AG04449 (cell line): ENCODE results near the gene GLO1.
A peak's percentile ranks its signal among the peaks of the same experiment; 100 is the strongest.

Experiments
- CTCF ChIA-PET: fragments of 350-600 bp; formaldehyde crosslinking; extraction: SDS; loops from one replicate; lab custom pipeline; 2021; ENCODE audit warnings: antibody characterized with exemption; lab: Yijun Ruan, JAX
- POLR2A ChIA-PET: fragments of 400-600, 350-600 bp; formaldehyde crosslinking; extraction: SDS; loops from one replicate; lab custom pipeline; 2020; ENCODE audit warnings: antibody characterized with exemption, inconsistent platforms; lab: Yijun Ruan, JAX
- DNase-seq: peaks from one replicate; pipeline ENCODE4 v3.0.0-alpha.2; 2010; ENCODE audit warnings: low read depth, low spot score
- H3K4me3 ChIP-seq: 2 replicates; pipeline ENCODE4 v1.5.1; 2011; ENCODE audit warnings: low read depth, mild to moderate bottlenecking, control low read depth, low read length
- CTCF ChIP-seq: IDR thresholded peaks from one replicate; pipeline ENCODE4 v1.5.1; 2011; ENCODE audit warnings: mild to moderate bottlenecking, moderate library complexity, low read length, control low read depth, inconsistent platforms; ENCODE audit not compliant: insufficient read depth; ENCODE audit errors: missing control alignments

GLO1 gene

GRCh38 chr6:38702558-38703397 lies at the start of gene GLO1:
TSS of gene GLO1 (minus strand) at chr6:38703145. CDS start at chr6:38703054, 91 bp downstream.
- peak within 1 kb of the TSS; percentile 80 for H3K4me3 ChIP-seq
- TF ChIP-seq CTCF, result no peak
- CTCF ChIA-PET, result no interaction called here
- peak; percentile 93 for DNase-seq
- POLR2A ChIA-PET, result interaction anchor here (0.5 to 1.1 kb wide), 6 partner anchors 10 to 305 kb away, joined by 3 to 7 read pairs (median 4); no protein-coding TSS in a partner anchor

- H3K4me3 ChIP-seq, result no peak overlapping the region
- DNase-seq, result no peak
- ChIA-PET POLR2A (no interaction called here), CTCF (no interaction called here)
- TF ChIP-seq CTCF, result no peak
These were observed 48.1 kb upstream of the GLO1 start for GRCh38 chr6:38750968-38751615.

GRCh38 chr6:38749473-38749872 lies 46.5 kb upstream of the GLO1 start:
- TF ChIP-seq CTCF, result no peak
- DNase-seq, result no peak
- CTCF ChIA-PET, result no interaction called here
- no peak overlapping the region for H3K4me3 ChIP-seq
- POLR2A ChIA-PET, result no interaction called here

- no peak overlapping the region for H3K4me3 ChIP-seq
- no peak for TF ChIP-seq CTCF
- ChIA-PET POLR2A (no interaction called here), CTCF (interaction anchor here (1.3 kb wide), 1 partner anchor 18 kb away, joined by 5 read pairs; no protein-coding TSS in a partner anchor)
- no peak for DNase-seq
These were observed 36.6 kb upstream of the GLO1 start for GRCh38 chr6:38739532-38739931.

GRCh38 chr6:38738261-38738660 lies 35.3 kb upstream of the GLO1 start:
- no peak for TF ChIP-seq CTCF
- POLR2A ChIA-PET, result no interaction called here
- no peak overlapping the region for H3K4me3 ChIP-seq
- CTCF ChIA-PET, result no interaction called here
- DNase-seq, result no peak

GRCh38 chr6:38736951-38737350 lies 34.0 kb upstream of the GLO1 start:
- no peak for TF ChIP-seq CTCF
- H3K4me3 ChIP-seq, result no peak overlapping the region
- ChIA-PET POLR2A (no interaction called here), CTCF (no interaction called here)
- DNase-seq, result no peak
